Measurements from ENCODE around the gene CCDC138.
A peak's percentile ranks its signal among the peaks of the same experiment; 100 is the strongest.

CCDC138 gene

DNA sequence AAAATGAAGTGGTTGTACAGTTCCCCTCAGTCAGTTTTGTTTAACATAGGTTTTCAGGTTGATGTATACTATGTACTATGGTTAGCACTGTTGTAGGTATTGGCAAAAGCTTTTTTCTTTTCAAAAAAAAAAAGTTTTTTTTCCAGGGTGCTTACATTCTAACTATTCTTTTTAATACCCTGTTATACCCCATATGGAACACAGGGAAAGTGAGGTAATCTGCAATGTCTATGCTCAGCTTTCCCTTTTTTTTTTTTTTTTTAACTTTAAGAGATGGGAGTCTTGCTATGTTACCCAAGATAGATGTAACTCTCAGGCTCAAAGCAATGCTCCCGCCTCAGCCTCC, 590 bp upstream of the CCDC138 start:
- Histone ChIP-seq H3K27me3 (replicated peaks; ENCODE audit: control insufficient read depth, insufficient read depth, low read length) (no peaks in the 10 kb centered on the region), H3K36me3 (ENCODE audit: control insufficient read depth, insufficient read depth, low read length) (peaks cover 4% of the 10 kb centered on the region; the same call in 1 of the 2 replicates), H3K4me3 (replicated peaks; ENCODE audit: low read depth, low read length) (peak overlapping the region; percentile 79)
- TF ChIP-seq, protein P1, sequence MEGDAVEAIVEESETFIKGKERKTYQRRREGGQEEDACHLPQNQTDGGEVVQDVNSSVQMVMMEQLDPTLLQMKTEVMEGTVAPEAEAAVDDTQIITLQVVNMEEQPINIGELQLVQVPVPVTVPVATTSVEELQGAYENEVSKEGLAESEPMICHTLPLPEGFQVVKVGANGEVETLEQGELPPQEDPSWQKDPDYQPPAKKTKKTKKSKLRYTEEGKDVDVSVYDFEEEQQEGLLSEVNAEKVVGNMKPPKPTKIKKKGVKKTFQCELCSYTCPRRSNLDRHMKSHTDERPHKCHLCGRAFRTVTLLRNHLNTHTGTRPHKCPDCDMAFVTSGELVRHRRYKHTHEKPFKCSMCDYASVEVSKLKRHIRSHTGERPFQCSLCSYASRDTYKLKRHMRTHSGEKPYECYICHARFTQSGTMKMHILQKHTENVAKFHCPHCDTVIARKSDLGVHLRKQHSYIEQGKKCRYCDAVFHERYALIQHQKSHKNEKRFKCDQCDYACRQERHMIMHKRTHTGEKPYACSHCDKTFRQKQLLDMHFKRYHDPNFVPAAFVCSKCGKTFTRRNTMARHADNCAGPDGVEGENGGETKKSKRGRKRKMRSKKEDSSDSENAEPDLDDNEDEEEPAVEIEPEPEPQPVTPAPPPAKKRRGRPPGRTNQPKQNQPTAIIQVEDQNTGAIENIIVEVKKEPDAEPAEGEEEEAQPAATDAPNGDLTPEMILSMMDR (IDR thresholded peaks at IDR 0.05; ENCODE audit: insufficient read depth, low read length, poor library complexity, severe bottlenecking) = no peak
- no peak for DNase-seq (ENCODE audit: extremely low read depth, insufficient read length)

DNA sequence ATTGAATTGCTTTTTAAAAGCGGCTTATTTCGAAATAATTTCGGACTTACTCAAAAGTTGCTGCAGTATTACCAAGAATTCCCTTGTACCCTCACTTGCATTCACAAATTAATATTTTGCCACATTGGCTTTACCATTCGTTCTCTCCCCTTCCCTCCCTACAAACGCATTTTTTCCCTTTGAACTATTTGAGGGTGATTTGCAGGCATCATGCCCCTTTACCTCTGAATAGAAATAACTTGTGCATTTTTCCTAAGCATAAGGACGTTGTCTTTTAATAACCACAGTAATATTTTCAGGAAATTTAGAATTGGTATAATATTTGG, 608 bp downstream of the CCDC138 start:
- Histone ChIP-seq H3K36me3 (ENCODE audit: control insufficient read depth, insufficient read depth, low read length) (peaks cover 6% of the 10 kb centered on the region), H3K27me3 (replicated peaks; ENCODE audit: control insufficient read depth, insufficient read depth, low read length) (no peaks in the 10 kb centered on the region), H3K4me3 (replicated peaks; ENCODE audit: low read depth, low read length) (peak overlapping the region; percentile 79)
- TF ChIP-seq, protein P1 (IDR thresholded peaks at IDR 0.05; ENCODE audit: insufficient read depth, low read length, poor library complexity, severe bottlenecking) = no peak
- no peak for DNase-seq (ENCODE audit: extremely low read depth, insufficient read length)

DNA sequence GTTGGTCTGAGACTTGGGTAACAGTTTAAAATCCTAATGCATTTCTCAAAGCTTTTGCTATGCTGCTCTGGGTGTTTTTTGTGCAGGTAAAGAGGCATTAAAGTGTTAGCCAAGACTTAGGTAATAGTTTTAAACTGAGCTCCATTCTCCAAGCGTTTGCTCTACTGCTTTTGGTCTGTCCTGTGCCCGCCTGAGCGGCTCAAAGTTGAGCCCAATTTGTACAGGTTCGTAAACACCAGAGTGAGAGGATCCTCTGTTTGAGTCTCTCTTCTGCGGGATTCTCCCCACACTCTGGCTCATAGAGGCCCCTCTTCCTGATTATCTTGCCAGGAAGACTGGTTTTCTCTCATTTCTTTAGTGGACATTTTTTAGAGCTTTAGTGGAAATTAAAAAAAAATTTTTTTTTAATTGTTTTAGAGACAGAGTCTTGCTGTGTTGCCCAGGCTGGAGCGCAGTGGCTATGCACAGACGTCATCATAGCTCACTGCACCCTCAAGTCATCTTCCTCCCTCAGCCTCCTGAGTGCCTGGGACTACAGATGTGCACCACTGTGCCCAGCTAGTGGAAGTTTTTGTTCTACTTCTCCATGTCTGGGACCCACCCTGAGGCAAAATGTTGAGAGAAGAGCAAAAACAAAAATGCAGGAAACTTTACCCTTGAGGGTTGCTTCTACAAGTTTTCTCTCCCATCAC, 16.6 kb downstream of the CCDC138 start:
- H3K27me3 ChIP-seq (replicated peaks; ENCODE audit: control insufficient read depth, insufficient read depth, low read length) = no peaks in the 10 kb centered on the region
- no peak for DNase-seq (ENCODE audit: extremely low read depth, insufficient read length)
- no peak overlapping the region for H3K4me3 ChIP-seq (replicated peaks; ENCODE audit: low read depth, low read length)
- H3K36me3 ChIP-seq (ENCODE audit: control insufficient read depth, insufficient read depth, low read length) = no peaks in the 10 kb centered on the region; the same call in 1 of the 2 replicates
- TF ChIP-seq, protein P1 (IDR thresholded peaks at IDR 0.05; ENCODE audit: insufficient read depth, low read length, poor library complexity, severe bottlenecking) = no peak

GRCh38 chr2:108805032-108805431, 18.5 kb downstream of the CCDC138 start:
- no peak for DNase-seq (ENCODE audit: extremely low read depth, insufficient read length)
- Histone ChIP-seq H3K36me3 (ENCODE audit: control insufficient read depth, insufficient read depth, low read length) (no peaks in the 10 kb centered on the region; the same call in none of the 2 replicates), H3K27me3 (replicated peaks; ENCODE audit: control insufficient read depth, insufficient read depth, low read length) (no peaks in the 10 kb centered on the region), H3K4me3 (replicated peaks; ENCODE audit: low read depth, low read length) (no peak overlapping the region)
- TF ChIP-seq, protein P1 (IDR thresholded peaks at IDR 0.05; ENCODE audit: insufficient read depth, low read length, poor library complexity, severe bottlenecking) = no peak

GRCh38 chr2:108805782-108806181, 19.2 kb downstream of the CCDC138 start:
- Histone ChIP-seq H3K36me3 (ENCODE audit: control insufficient read depth, insufficient read depth, low read length) (no peaks in the 10 kb centered on the region; the same call in none of the 2 replicates), H3K4me3 (replicated peaks; ENCODE audit: low read depth, low read length) (no peak overlapping the region), H3K27me3 (replicated peaks; ENCODE audit: control insufficient read depth, insufficient read depth, low read length) (no peaks in the 10 kb centered on the region)
- TF ChIP-seq, protein P1 (IDR thresholded peaks at IDR 0.05; ENCODE audit: insufficient read depth, low read length, poor library complexity, severe bottlenecking) = no peak
- DNase-seq (ENCODE audit: extremely low read depth, insufficient read length) = no peak

Data from GM06990 (cell line).